ENCODE data around the gene MYADM.

MYADM gene

GRCh38 chr19:53896682-53897081 lies 29.0 kb downstream of the MYADM start:
- H3K36me3 ChIP-seq (ENCODE audit: control insufficient read depth, insufficient read depth, low read length), result no peaks in the 10 kb centered on the region
- no peaks in the 10 kb centered on the region for H3K79me2 ChIP-seq
- H3K27me3 ChIP-seq (ENCODE audit: control insufficient read depth, insufficient read depth, low read length), result no peaks in the 10 kb centered on the region
- H3K4me3 ChIP-seq (ENCODE audit: low read depth, low read length), result no peak overlapping the region
- H3K9ac ChIP-seq, result no peak overlapping the region
- H3K4me1 ChIP-seq, result no peaks in the 10 kb centered on the region
- H3K9me3 ChIP-seq (ENCODE audit: control insufficient read depth, low read length), result no peaks in the 10 kb centered on the region
- no peak overlapping the region for H3K4me2 ChIP-seq (ENCODE audit: low read length)
- no peak overlapping the region for H2AFZ ChIP-seq
- no peak for TF ChIP-seq CTCF (IDR thresholded peaks at IDR 0.05)
- no peak overlapping the region for H3K27ac ChIP-seq

- Histone ChIP-seq H3K4me2 (ENCODE audit: low read length) (no peak overlapping the region), H3K4me1 (no peaks in the 10 kb centered on the region), H3K4me3 (ENCODE audit: low read depth, low read length) (no peak overlapping the region), H3K9me3 (ENCODE audit: control insufficient read depth, low read length) (no peaks in the 10 kb centered on the region), H3K79me2 (no peaks in the 10 kb centered on the region), H3K27me3 (ENCODE audit: control insufficient read depth, insufficient read depth, low read length) (no peaks in the 10 kb centered on the region), H3K9ac (no peak overlapping the region), H3K36me3 (ENCODE audit: control insufficient read depth, insufficient read depth, low read length) (no peaks in the 10 kb centered on the region), H2AFZ (no peak overlapping the region), H3K27ac (no peak overlapping the region)
- TF ChIP-seq CTCF (IDR thresholded peaks at IDR 0.05), result no peak
Measured at GRCh38 chr19:53897459-53897858, 29.8 kb downstream of the MYADM start.

- Histone ChIP-seq H3K4me3 (ENCODE audit: low read depth, low read length) (no peak overlapping the region), H3K27ac (no peak overlapping the region), H3K9me3 (ENCODE audit: control insufficient read depth, low read length) (no peaks in the 10 kb centered on the region), H3K36me3 (ENCODE audit: control insufficient read depth, insufficient read depth, low read length) (no peaks in the 10 kb centered on the region), H3K27me3 (ENCODE audit: control insufficient read depth, insufficient read depth, low read length) (no peaks in the 10 kb centered on the region), H3K9ac (no peak overlapping the region), H2AFZ (no peak overlapping the region), H3K79me2 (no peaks in the 10 kb centered on the region), H3K4me1 (no peaks in the 10 kb centered on the region), H3K4me2 (ENCODE audit: low read length) (no peak overlapping the region)
- TF ChIP-seq CTCF (IDR thresholded peaks at IDR 0.05), result no peak
Measured at GRCh38 chr19:53898166-53898565, 30.5 kb downstream of the MYADM start.

- no peak overlapping the region for H3K27ac ChIP-seq
Measured at GRCh38 chr19:53898636-53899341, 31.1 kb downstream of the MYADM start.

More at GRCh38 chr19:53898636-53899341, 31.1 kb downstream of the MYADM start:
- Histone ChIP-seq H3K4me1 (no peaks in the 10 kb centered on the region), H3K36me3 (ENCODE audit: control insufficient read depth, insufficient read depth, low read length) (no peaks in the 10 kb centered on the region), H3K9me3 (ENCODE audit: control insufficient read depth, low read length) (no peaks in the 10 kb centered on the region), H3K27me3 (ENCODE audit: control insufficient read depth, insufficient read depth, low read length) (no peaks in the 10 kb centered on the region), H3K4me2 (ENCODE audit: low read length) (no peak overlapping the region), H3K79me2 (no peaks in the 10 kb centered on the region), H2AFZ (no peak overlapping the region), H3K4me3 (ENCODE audit: low read depth, low read length) (no peak overlapping the region), H3K9ac (no peak overlapping the region)
- no peak for TF ChIP-seq CTCF (IDR thresholded peaks at IDR 0.05)

Data from parathyroid adenoma (tissue), 2 donors.